IgD-negative memory B cell (primary cell): ENCODE results near the gene TMPRSS9. TPM values are rescaled to one million over a fixed set of nuclear protein-coding genes. Genes with fewer than 3 reads are reported as not detected.
A peak's percentile ranks its signal among the peaks of the same experiment; 100 is the strongest.

Source experiments
- H3K27ac Mint-ChIP-seq, 3 donors: one replicate each; pipeline ENCODE4 v1.8.0; 2020 to 2022; ENCODE audit warnings: mild to moderate bottlenecking in 3 of 3, mixed read lengths in 3 of 3, moderate library complexity in 1 of 3
- H3K27me3 Mint-ChIP-seq: one replicate; pipeline ENCODE4 v1.8.0; 2021; ENCODE audit warnings: mixed read lengths
- H3K36me3 Mint-ChIP-seq: one replicate; pipeline ENCODE4 v1.8.0; 2020; ENCODE audit warnings: mild to moderate bottlenecking, mixed read lengths
- H3K4me1 Mint-ChIP-seq, 3 donors: one replicate each; pipeline ENCODE4 v1.8.0; 2020 to 2022; ENCODE audit warnings: mixed read lengths in 3 of 3, mild to moderate bottlenecking in 1 of 3
- H3K4me3 Mint-ChIP-seq, 4 donors: one replicate each; pipeline ENCODE4 v1.8.0; 2020 to 2022; ENCODE audit warnings: mild to moderate bottlenecking in 4 of 4, mixed read lengths in 4 of 4, moderate library complexity in 3 of 4
- H3K9me3 Mint-ChIP-seq, 3 donors: one replicate each; pipeline ENCODE4 v1.8.0; 2020 to 2021; ENCODE audit warnings: mixed read lengths in 3 of 3, mild to moderate bottlenecking in 1 of 3
- polyA plus RNA-seq: library from polyadenylated mRNA; unstranded; fragments of 300-500 nt; fragmentation: Illumina TruSeq; gene quantifications from one replicate; pipeline ENCODE4 v1.2.3, GENCODE V29; 2021

The TMPRSS9 gene
- polyA plus RNA-seq, 1 donor from 2014 or later = not detected

DNA sequence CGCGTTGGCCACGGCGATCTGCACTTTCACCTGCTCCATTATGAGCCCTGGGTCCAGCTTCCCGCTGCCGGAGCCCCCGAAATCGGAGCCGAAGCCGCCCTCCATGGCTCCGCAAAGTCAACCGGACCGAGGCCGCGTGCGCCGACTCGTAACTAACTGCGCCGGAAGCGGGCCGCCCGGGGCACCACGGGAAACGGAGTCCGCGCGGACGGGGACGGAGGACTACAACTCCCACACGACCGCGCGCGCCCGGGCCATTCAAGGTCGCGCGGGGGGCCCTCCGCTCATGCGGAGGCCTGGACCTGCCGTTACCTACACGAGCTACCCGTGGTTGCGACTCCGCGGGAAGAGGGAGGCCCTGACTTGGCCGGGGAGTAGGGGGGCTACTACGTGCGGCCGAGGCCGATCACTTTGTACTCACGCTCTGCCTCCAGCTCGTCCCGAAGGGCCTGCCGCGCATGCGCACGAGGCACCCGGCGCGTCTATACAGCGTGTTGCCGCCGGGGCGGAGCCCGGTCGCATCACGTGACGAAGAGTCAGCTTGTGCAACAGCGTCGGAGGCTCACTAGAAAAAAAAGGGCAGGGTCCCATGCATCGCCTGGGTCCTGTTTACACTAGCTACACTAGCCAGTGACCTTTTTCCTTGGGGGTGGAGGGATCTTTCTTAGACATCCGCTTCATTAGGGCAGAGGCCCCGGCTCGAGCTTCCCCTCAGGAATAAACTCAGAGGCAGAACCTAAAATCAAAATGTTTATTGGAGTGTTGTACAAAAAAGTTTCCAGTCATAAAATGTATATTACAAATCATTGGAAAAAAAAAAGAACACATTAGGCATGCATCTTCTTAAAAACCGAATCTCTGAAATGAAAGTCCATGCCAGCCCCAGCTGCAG, 67.6 kb downstream of the TMPRSS9 start, which contains the start of gene TIMM13:
TIMM13 (minus strand) TSS at position 158 of the 892 bp plus-strand sequence; CDS start at position 105, 53 bp downstream.
- Mint-ChIP-seq H3K27ac (peak within 1 kb of the TSS; percentile 96 to 98 (median 98)), H3K27me3 (no peaks in the 10 kb centered on the region)

DNA sequence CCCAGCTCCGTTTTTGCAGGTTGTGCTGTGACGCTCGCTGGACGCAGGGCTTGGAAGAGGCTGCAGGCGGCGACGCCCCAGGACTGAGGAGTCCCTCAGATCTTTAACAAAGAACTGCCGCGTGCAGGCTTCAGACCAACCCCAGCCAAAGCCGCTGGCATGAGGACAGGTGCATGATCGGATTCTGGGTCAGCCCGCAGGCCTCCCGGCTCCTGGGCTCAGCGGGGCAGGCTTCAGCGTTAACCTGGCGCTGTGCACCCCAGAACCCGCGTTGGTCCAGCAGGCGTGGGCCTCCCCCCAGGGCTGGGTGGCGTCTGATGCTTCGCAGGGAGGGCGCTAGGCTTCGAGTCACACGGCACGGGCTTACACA, 68.2 kb downstream of the TMPRSS9 start:
- H3K27me3 Mint-ChIP-seq = no peaks in the 10 kb centered on the region
- H3K4me3 Mint-ChIP-seq = peak overlapping the region in 2 of 4 donors; percentile 92 to 93
- peak overlapping the region in 2 of 3 donors; percentile 96 to 98 for H3K27ac Mint-ChIP-seq
- H3K9me3 Mint-ChIP-seq = no peaks in the 10 kb centered on the region
- H3K4me1 Mint-ChIP-seq = peaks cover 6 to 9% (median 7%) of the 10 kb centered on the region in 3 donors
- no peaks in the 10 kb centered on the region for H3K36me3 Mint-ChIP-seq

More for the DNA sequence above, 67.6 kb downstream of the TMPRSS9 start, which contains the start of gene TIMM13:
- H3K36me3 Mint-ChIP-seq = no peaks in the 10 kb centered on the region
- peak within 1 kb of the TSS; percentile 92 to 99 (median 94) for H3K4me3 Mint-ChIP-seq
- no peaks in the 10 kb centered on the region for H3K9me3 Mint-ChIP-seq
- peaks cover 6 to 9% (median 7%) of the 10 kb centered on the region in 3 donors for H3K4me1 Mint-ChIP-seq

DNA sequence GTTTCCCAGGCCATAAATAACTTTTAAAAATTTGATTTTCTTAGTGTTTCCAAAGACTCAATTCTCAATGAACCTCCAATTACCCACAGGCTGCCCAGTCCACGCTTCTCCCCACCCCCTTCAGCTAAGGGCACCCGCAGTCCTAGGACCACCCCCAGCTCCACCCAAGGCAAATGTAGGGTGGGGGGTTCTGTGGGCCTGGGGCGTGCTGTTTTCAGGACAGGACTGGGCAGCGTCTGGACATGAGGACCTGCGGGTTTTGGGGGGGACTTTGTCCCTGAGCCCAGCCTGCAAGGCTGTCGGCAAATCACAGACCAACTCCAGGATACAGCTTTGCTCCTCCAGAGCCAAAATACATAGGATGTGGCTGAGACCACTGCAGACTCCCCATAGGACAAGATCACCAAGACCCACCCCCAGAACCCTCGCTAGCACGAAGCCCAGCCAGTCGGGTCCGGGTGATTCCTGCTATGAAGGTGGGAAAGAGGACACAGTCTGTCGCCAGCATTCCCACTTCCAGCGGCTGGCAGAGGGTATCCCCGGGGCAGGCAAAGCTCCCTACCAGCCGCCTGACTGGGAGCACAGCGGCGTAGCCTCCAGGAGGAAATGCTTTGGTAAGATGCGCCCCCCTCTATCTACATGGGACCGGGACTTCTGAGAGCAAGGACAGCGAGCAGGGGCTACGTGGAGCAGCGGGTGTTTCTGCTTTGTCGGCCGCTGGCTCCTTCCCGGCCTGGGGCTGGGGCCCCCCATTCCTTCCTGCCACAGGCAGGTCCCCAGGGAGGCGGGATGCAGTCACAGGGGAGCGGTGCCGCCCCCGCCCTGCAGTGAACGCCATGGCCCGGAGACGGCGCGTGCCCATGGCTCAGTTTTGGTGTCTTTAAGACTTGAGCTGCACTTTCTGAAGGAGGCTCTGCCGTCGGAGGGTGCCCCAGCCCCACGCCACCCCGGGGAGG, 69.0 kb downstream of the TMPRSS9 start:
- H3K4me1 Mint-ChIP-seq = peaks cover 6 to 9% (median 7%) of the 10 kb centered on the region in 3 donors
- no peaks in the 10 kb centered on the region for H3K36me3 Mint-ChIP-seq
- H3K27me3 Mint-ChIP-seq = no peaks in the 10 kb centered on the region
- peak overlapping the region in 1 of 3 donors; percentile 72 for H3K27ac Mint-ChIP-seq
- H3K4me3 Mint-ChIP-seq = peak overlapping the region in 1 of 4 donors; percentile 32
- H3K9me3 Mint-ChIP-seq = no peaks in the 10 kb centered on the region

GRCh38 chr19:2429917-2430535, 70.0 kb downstream of the TMPRSS9 start:
- H3K27ac Mint-ChIP-seq = peak overlapping the region in 1 of 3 donors; percentile 72
- H3K36me3 Mint-ChIP-seq = peaks cover 2% of the 10 kb centered on the region
- no peaks in the 10 kb centered on the region for H3K27me3 Mint-ChIP-seq
- H3K4me3 Mint-ChIP-seq = peak overlapping the region in 1 of 4 donors; percentile 52
- no peaks in the 10 kb centered on the region for H3K9me3 Mint-ChIP-seq
- peaks cover 6 to 9% (median 6%) of the 10 kb centered on the region in 3 donors for H3K4me1 Mint-ChIP-seq

DNA sequence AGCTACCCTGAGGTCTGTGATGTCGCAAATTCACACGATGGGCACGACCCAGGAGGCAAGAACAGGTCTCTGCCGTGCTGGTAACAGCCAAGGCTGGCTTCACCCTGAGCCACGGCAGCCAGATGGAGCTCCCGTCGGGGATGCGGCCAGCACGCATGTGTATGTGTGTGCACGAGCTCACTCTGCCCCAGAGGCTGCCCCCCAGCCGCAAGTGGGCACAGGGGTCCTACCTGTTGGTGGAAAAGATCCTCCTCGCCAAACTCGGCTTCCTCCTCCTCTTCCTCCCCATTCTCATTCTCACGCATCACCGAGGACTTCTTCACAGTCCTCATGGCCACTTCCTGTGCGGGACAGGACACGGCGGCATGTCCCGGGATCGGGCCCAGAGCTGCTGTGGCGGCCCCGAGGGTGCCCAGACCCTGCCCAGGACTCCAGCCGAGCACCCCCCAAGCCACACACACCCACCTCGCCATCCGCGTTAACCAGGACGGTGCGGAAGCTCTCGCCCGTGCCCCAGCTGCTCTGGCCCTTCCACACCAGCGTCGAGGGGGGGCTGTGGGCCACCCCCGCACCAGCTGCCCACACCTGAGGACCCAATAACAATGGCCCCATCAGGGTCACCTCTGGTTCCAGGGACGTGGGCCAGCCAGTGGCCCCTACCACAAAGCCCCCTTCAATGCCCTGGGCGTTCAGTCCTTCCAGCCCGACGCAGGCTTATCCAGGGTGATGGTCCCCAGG, 71.4 kb downstream of the TMPRSS9 start:
- H3K36me3 Mint-ChIP-seq = peaks cover 2% of the 10 kb centered on the region
- H3K4me1 Mint-ChIP-seq = peaks cover 4 to 9% (median 5%) of the 10 kb centered on the region in 3 donors
- peak overlapping the region in 1 of 4 donors; percentile 52 for H3K4me3 Mint-ChIP-seq
- no peaks in the 10 kb centered on the region for H3K27me3 Mint-ChIP-seq
- no peaks in the 10 kb centered on the region for H3K9me3 Mint-ChIP-seq
- H3K27ac Mint-ChIP-seq = peak overlapping the region in 2 of 3 donors; percentile 21 to 71

GRCh38 chr19:2432131-2432848, 72.2 kb downstream of the TMPRSS9 start:
- Mint-ChIP-seq H3K36me3 (peaks cover 3% of the 10 kb centered on the region), H3K27ac (peak overlapping the region in 1 of 3 donors; percentile 21), H3K9me3 (no peaks in the 10 kb centered on the region)

DNA sequence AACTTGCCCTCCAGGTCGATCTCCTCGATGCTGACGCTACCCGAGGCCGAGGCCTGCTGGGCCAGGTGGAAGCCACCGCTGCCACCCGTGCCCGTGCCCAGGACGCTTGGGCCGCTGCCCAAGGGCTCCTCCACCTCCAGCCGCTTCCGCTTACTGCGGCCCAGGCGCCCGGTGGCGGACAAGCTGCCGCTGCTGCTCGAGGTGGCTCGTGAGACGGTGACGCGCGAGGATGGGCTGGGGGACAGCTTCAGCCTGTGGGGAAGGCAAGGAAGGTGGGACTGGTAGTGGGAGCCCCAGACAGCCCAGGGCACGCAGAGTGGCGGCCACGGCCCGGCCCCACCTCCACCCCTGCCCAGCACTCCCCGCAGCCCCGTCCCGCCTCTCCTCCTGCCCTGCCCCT, 73.8 kb downstream of the TMPRSS9 start:
- H3K36me3 Mint-ChIP-seq = peaks cover 5% of the 10 kb centered on the region
- no peaks in the 10 kb centered on the region for H3K9me3 Mint-ChIP-seq

More at GRCh38 chr19:2432131-2432848, 72.2 kb downstream of the TMPRSS9 start:
- Mint-ChIP-seq H3K4me3 (no peak overlapping the region), H3K27me3 (no peaks in the 10 kb centered on the region), H3K4me1 (peaks cover 3 to 7% (median 4%) of the 10 kb centered on the region in 3 donors)

DNA sequence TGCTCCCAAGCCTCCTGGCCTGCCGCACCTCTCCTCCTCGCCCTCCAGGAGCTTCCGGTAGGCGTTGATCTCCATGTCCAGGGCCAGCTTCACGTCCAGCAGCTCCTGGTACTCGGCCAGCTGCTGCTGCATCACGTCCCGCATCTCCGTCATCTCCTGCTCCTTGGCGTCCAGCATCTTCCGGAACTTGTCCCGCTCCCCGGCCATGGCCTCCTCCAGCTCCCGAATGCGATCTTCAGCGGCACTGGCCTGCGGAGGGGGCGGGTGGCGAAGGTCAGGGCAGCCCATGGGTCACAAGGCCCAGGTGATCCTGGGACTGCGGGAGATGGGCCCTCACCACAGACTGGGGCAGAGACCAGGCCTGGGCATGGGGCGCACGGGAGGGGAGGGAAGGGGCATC, 74.2 kb downstream of the TMPRSS9 start:
- Mint-ChIP-seq H3K4me1 (no peaks in the 10 kb centered on the region), H3K4me3 (no peak overlapping the region), H3K27ac (no peak overlapping the region), H3K36me3 (peaks cover 5% of the 10 kb centered on the region), H3K27me3 (no peaks in the 10 kb centered on the region), H3K9me3 (no peaks in the 10 kb centered on the region)

More for the DNA sequence above, 73.8 kb downstream of the TMPRSS9 start:
- H3K27ac Mint-ChIP-seq = peak overlapping the region in 1 of 3 donors; percentile 63
- H3K27me3 Mint-ChIP-seq = no peaks in the 10 kb centered on the region
- no peak overlapping the region for H3K4me3 Mint-ChIP-seq
- H3K4me1 Mint-ChIP-seq = no peaks in the 10 kb centered on the region

DNA sequence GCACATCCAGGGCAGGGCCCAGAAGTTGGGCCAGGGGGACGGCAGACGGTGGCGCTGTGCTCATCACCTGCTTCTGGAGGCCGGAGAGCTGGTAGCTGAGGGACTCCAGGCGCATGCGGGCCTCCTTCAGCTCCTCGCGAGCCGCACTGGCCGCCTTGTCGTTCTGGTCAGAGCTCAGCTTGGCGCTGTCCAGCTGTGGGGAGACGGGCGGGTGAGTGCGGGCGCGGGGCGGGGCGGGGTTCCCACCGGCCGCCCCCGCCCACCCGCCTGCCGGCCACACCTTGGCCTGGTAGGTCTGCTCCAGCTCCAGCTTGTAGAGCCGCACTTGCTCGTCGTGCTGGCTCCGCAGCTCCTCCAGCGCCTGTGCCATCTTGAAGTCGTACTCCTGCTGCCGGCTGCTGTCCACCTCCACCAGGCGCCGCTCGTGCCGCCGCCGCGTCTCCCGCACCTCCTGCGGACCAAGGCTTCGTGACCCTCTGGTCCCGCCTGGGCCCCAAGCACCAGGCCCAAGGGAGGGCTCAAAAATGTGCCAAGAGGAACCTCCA, 74.7 kb downstream of the TMPRSS9 start:
- Mint-ChIP-seq H3K4me1 (no peaks in the 10 kb centered on the region), H3K27ac (peak overlapping the region in 1 of 3 donors; percentile 88), H3K9me3 (no peaks in the 10 kb centered on the region)

GRCh38 chr19:2436384-2436783, 76.3 kb downstream of the TMPRSS9 start:
- Mint-ChIP-seq H3K27ac (no peak overlapping the region), H3K9me3 (no peaks in the 10 kb centered on the region), H3K27me3 (no peaks in the 10 kb centered on the region), H3K36me3 (peaks cover 7% of the 10 kb centered on the region), H3K4me3 (no peak overlapping the region), H3K4me1 (no peaks in the 10 kb centered on the region)

More for the DNA sequence above, 74.7 kb downstream of the TMPRSS9 start:
- peaks cover 5% of the 10 kb centered on the region for H3K36me3 Mint-ChIP-seq
- H3K27me3 Mint-ChIP-seq = no peaks in the 10 kb centered on the region
- no peak overlapping the region for H3K4me3 Mint-ChIP-seq

- Mint-ChIP-seq H3K4me3 (no peak overlapping the region), H3K4me1 (no peaks in the 10 kb centered on the region), H3K27me3 (no peaks in the 10 kb centered on the region), H3K9me3 (no peaks in the 10 kb centered on the region), H3K36me3 (peaks cover 7% of the 10 kb centered on the region), H3K27ac (no peak overlapping the region)
These were observed 76.9 kb downstream of the TMPRSS9 start for GRCh38 chr19:2436926-2437325.

- no peaks in the 10 kb centered on the region for H3K4me1 Mint-ChIP-seq
- H3K36me3 Mint-ChIP-seq = peaks cover 7% of the 10 kb centered on the region
- no peaks in the 10 kb centered on the region for H3K9me3 Mint-ChIP-seq
- H3K4me3 Mint-ChIP-seq = no peak overlapping the region
- no peak overlapping the region for H3K27ac Mint-ChIP-seq
- no peaks in the 10 kb centered on the region for H3K27me3 Mint-ChIP-seq
These were observed 78.1 kb downstream of the TMPRSS9 start for GRCh38 chr19:2438178-2438577.

- Mint-ChIP-seq H3K36me3 (peaks cover 6% of the 10 kb centered on the region), H3K27me3 (no peaks in the 10 kb centered on the region), H3K27ac (no peak overlapping the region), H3K4me1 (no peaks in the 10 kb centered on the region), H3K9me3 (no peaks in the 10 kb centered on the region), H3K4me3 (no peak overlapping the region)
These were observed 80.5 kb downstream of the TMPRSS9 start for GRCh38 chr19:2440515-2440914.
